HPDE6-E6E7 (cell line): ENCODE results near the gene IL1RAPL2.
A peak's percentile ranks its signal among the peaks of the same experiment; 100 is the strongest.
"Not testable (repeated sequence)": the region's sequence is repeated elsewhere in the genome, so short reads cannot be mapped to it uniquely, and the experiment has no call there.

ENCODE experiments used
- DNase-seq: peaks from one replicate; pipeline ENCODE4 v3.0.0; 2011; ENCODE audit warnings: missing footprints; ENCODE audit errors: extremely low spot score

Gene IL1RAPL2

GRCh38 chrX:104565791-104566680 is at the start of gene IL1RAPL2:
IL1RAPL2 (plus strand) TSS chrX:104566199.
- DNase-seq, result peak; percentile 16

DNA sequence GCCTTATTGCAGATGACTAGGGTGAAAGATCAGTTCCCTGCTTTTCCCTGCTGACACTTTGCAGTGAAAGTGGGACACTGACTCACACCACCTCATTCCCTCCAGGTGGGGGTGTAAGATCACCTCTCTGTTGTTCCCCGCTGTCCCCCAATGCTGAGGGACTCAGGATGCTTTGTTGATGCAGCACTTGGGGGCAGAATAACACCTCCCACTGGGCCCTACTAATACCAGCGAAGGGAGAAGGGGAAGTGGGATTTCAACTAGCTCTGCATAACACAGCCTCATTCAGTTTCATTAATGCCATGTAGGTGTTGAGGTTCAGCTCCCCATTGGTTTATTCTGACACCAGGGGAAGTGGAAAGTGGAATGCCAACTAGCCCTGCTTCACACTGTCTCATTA is 43.6 kb upstream of the IL1RAPL2 start:
- no peak for DNase-seq

DNA sequence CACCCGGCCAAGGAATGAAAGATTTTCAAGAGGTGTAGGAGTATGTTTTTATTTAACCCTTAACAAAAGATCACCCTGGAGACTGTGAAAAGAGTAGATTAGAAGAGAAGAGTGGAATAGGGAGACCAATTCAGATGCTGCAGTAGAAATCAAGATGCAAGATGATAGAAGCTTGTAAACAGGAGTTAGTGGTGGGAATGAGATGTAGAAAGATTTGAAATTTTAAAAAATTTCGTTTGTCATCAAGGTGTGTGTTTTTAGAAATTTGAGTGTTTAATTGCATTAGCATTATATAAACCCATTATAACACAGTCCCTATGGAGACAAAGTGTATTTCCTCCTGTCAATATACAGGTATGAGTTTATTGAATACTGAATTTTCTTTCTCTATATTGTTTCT is 42.1 kb upstream of the IL1RAPL2 start:
- DNase-seq, result no peak

- DNase-seq, result no peak
These were observed 26.9 kb upstream of the IL1RAPL2 start for GRCh38 chrX:104539081-104539480.

DNA sequence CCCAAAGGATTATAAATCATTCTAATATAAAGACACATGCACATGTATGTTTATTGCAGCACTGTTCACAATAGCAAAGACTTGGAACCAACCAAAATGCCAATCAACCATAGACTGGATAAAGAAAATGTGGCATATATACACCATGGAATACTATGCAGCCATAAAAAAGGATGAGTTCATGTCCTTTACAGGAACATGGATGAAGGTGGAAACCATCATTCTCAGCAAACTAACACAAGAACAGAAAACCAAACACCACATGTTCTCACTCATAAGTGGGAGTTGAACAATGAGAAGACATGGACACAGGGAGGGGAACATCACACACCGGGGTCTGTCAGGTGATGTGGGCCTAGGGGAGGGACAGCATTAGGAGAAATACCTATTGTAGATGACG is 23.6 kb upstream of the IL1RAPL2 start:
- DNase-seq, result not testable (repeated sequence)

- no peak for DNase-seq
These were observed 1.7 kb upstream of the IL1RAPL2 start for GRCh38 chrX:104564335-104564734.

DNA sequence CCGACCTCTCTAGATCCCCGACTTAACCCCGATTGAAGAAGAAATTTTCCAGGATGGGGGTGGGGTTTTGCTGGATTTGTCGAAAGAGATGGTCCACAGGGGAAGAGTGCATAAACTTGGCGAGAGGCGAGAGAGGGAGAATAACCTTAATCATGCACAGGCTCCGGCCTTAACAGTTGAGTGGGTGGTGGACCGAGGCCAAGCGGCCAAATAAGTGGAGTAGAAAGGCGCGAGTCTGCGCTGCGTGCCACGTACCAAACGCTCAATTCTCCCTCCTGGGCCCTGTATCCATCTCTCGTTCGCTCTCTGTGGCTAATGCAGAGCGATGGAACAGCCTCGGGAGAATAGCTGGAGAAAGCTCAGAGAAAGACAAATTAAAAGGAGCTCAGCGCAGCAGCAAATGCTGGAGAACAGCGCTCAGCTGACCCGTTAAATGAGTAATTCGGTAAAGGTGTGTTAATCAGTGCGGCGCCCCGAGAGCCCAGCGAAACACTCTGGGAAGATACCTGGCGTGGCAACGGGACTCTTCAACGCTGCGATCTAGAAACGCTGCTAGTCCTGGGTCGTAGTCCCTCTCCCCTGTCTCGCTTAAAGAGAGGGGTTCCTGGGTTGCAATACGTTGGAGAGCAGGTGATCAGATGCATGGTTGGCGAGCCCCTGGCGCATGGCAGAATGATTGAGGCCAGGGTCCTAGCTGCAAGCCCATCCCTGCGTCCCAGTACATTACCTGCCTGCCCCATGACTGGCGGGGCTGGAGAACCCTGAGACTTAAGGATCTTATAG is 887 bp upstream of the IL1RAPL2 start:
- no peak for DNase-seq

GRCh38 chrX:104566681-104567501 is 892 bp downstream of the IL1RAPL2 start:
- DNase-seq, result no peak

DNA sequence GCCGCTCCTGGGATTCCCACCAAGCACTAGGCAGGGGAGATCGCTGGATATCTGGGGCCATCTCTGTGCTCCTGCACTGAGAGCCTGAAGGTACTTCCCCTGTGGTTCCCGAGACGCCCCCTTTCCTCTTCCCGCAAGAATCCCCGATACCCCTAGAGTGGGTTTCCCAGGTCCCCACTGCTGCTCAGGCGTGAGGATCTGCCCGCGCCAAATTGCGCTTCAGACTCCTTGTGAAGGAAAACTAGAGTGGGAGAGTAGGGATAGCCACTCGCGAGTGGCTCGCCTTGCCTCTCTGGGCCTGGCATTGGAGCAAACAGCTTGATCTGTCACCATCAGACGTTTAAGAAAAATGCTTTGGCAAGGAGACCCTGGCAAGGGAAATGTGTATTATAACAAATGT is 1.5 kb downstream of the IL1RAPL2 start:
- no peak for DNase-seq

DNA sequence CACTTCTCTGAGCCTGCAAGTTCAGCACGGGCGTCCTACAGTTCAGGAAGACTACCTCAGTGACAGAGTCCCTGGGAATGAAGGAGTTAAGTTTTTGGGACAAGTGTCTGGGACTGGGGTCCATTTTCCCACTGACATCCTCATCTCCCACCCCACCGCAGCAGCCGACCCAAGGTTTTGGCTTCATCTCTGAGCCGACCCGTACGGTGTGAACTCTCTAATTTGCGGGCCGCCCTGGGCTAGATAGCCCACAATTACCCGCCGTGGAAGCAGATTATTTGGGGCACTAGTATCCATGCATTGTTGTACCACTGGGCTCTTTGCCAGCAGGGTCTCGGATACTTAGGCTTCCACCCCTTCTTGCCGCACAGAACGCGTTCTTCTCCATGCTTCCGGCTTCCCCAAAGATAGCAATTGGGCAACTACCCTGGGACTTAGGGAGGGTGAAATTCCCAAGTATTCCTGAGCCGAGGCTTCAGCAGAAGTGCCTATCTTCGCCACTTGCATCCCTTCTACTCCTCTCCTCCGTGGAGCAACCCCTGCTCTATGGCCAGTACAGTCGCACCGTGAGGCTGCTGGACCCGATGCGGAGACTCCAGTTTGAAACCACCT is 2.4 kb downstream of the IL1RAPL2 start:
- DNase-seq, result no peak

GRCh38 chrX:104618106-104618895 is 52.3 kb downstream of the IL1RAPL2 start:
- DNase-seq, result peak; percentile 4

DNA sequence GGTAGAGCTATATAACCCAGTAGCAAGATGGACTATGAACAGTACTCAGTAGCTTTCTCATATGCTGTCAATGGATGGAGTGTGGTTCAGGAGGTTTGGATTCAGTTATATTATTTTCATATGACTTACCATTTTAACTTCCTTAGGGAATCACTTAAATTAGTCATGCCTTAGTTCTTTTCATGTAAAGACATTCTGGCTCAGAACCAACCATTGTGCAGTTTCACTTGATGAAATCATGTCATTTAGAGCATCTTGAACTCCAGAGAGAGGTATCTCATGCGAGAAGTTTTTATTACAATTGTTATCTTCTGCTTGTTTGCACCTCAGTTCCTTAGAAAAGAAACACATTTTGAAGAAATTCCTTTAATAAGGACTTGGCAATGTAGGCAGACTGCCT is 55.8 kb downstream of the IL1RAPL2 start:
- DNase-seq, result no peak

GRCh38 chrX:104641176-104641575 is 75.2 kb downstream of the IL1RAPL2 start:
- no peak for DNase-seq

- DNase-seq, result no peak
These were observed 81.1 kb downstream of the IL1RAPL2 start for GRCh38 chrX:104647084-104647483.

GRCh38 chrX:104659005-104659744 is 93.2 kb downstream of the IL1RAPL2 start:
- no peak for DNase-seq

DNA sequence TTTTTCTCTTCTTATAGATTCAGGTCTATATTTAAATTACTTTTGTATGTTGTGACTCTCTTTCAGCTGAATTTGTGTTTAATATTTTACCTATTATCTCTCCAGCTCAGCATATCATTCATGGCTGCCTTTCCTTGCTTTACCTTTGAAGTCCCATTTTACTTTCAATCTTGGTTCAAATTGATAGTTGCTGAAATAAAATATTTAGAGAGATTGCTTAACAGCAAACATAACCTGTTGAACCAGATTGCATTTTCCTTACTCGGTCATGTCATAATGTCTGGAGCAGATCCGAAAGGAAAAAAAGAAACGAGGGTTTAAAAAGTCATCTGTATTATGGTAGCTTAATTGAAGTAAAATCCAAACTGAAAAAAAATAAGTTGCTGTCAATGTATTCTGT is 94.1 kb downstream of the IL1RAPL2 start:
- DNase-seq, result peak; percentile 7

- no peak for DNase-seq
These were observed 96.7 kb downstream of the IL1RAPL2 start for GRCh38 chrX:104662694-104663093.

GRCh38 chrX:104665691-104666090 is 99.7 kb downstream of the IL1RAPL2 start:
- no peak for DNase-seq

GRCh38 chrX:104668550-104668949 is 102.6 kb downstream of the IL1RAPL2 start:
- DNase-seq, result no peak

- no peak for DNase-seq
These were observed 103.1 kb downstream of the IL1RAPL2 start for GRCh38 chrX:104669063-104669462.
